ENCODE measurements around the gene BSDC1. TPM values are rescaled to one million over a fixed set of nuclear protein-coding genes. Genes with fewer than 3 reads are reported as not detected.

BSDC1 gene
- total and polyA plus RNA-seq, 9 donors: 54.9 to 107 (median 72.9) TPM

DNA sequence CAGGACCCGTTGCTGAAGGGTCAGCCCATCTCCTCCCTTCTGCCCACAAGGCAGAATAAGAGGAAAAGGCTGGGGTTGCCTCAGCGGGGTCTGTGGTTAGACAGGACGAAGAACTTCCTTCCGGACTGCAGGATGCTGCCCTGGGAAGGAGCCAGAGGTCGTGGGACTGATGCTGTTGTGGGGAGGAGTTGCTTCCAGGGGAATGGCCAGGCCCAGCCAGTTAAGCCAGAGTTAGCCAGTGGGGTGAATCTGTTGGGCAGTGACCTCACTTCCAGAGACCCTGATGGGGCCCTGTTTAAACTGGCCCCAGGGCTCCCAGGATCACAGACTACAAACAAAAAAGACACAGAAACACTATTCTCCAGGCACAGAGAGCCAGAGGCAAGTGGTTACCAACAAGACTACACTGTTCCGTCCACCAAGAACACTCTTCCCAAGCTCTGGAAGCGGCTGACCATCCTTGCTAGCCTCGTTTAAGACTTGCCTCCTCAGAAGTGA lies 45.0 kb downstream of the BSDC1 start:
- Histone ChIP-seq H3K4me1 (ENCODE audit: insufficient read depth) (peaks cover 17% of the 10 kb centered on the region), H3K27me3 (no peaks in the 10 kb centered on the region), H3K9me3 (no peaks in the 10 kb centered on the region), H3K27ac (no peak overlapping the region), H3K36me3 (no peaks in the 10 kb centered on the region), H3K4me3 (no peak overlapping the region)
- no peak for TF ChIP-seq EP300 (IDR thresholded peaks at IDR 0.05)
- no peak for TF ChIP-seq POLR2A (IDR thresholded peaks at IDR 0.05)
- TF ChIP-seq, protein P1, sequence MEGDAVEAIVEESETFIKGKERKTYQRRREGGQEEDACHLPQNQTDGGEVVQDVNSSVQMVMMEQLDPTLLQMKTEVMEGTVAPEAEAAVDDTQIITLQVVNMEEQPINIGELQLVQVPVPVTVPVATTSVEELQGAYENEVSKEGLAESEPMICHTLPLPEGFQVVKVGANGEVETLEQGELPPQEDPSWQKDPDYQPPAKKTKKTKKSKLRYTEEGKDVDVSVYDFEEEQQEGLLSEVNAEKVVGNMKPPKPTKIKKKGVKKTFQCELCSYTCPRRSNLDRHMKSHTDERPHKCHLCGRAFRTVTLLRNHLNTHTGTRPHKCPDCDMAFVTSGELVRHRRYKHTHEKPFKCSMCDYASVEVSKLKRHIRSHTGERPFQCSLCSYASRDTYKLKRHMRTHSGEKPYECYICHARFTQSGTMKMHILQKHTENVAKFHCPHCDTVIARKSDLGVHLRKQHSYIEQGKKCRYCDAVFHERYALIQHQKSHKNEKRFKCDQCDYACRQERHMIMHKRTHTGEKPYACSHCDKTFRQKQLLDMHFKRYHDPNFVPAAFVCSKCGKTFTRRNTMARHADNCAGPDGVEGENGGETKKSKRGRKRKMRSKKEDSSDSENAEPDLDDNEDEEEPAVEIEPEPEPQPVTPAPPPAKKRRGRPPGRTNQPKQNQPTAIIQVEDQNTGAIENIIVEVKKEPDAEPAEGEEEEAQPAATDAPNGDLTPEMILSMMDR (IDR thresholded peaks at IDR 0.05): no peak
- peak in 1 of 5 donors; percentile 39 for DNase-seq
- intact Hi-C loops (cut with DNase I): no loop called here
- 52 to 55% (median 52%) methylated on average over 8 of the region's 8 CpGs for WGBS, 3 donors

GRCh38 chr1:32346532-32347157 lies 47.6 kb downstream of the BSDC1 start:
- intact Hi-C loops (cut with DNase I): no loop called here
- no peaks in the 10 kb centered on the region for H3K27me3 ChIP-seq
- 86 to 92% (median 88%) methylated on average over 9 of the region's 9 CpGs for WGBS, 3 donors
- TF ChIP-seq POLR2A (IDR thresholded peaks at IDR 0.05): no peak
- no peak for TF ChIP-seq EP300 (IDR thresholded peaks at IDR 0.05)
- TF ChIP-seq, protein P1 (IDR thresholded peaks at IDR 0.05): no peak
- DNase-seq: peak in 1 of 5 donors; percentile 33
- H3K27ac ChIP-seq: peak overlapping the region; percentile 37 to 77
- no peak overlapping the region for H3K4me3 ChIP-seq
- no peaks in the 10 kb centered on the region for H3K36me3 ChIP-seq
- H3K9me3 ChIP-seq: no peaks in the 10 kb centered on the region
- peaks cover 1% of the 10 kb centered on the region for H3K4me1 ChIP-seq (ENCODE audit: insufficient read depth)

DNA sequence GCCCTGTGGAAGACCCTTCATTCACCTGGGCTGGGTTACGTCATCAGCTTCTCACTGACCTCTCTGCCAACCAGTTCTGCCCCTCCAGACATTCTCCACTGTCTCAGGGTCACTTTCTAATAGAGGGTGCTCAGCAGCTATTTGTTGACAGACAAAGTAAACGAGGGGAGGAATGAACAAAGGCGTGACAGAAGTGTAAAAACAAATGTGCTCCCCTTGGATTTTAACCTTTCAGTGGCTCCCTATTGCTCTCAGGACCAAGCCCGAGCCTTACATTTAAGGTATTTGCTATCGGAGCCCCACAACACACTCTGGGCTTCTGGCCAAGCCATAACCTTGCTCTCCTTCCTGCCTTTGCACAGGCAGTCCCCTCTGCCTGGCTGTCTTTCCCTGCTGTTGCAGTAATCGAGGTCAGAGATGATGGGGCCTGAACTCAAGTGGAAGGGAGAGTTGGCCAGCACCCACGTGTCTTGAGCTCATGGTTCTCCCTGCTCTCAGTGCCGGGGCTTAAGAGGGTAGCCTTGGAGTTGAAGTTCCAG lies 48.9 kb downstream of the BSDC1 start:
- TF ChIP-seq EP300 (IDR thresholded peaks at IDR 0.05) (no peak), POLR2A (IDR thresholded peaks at IDR 0.05) (no peak)
- TF ChIP-seq, protein P1 (IDR thresholded peaks at IDR 0.05): no peak
- H3K4me3 ChIP-seq: no peak overlapping the region
- no peaks in the 10 kb centered on the region for H3K9me3 ChIP-seq
- intact Hi-C loops (cut with DNase I): no loop called here
- H3K27ac ChIP-seq: peak overlapping the region; percentile 37 to 77
- H3K4me1 ChIP-seq (ENCODE audit: insufficient read depth): peaks cover 1% of the 10 kb centered on the region
- no peaks in the 10 kb centered on the region for H3K36me3 ChIP-seq
- H3K27me3 ChIP-seq: no peaks in the 10 kb centered on the region
- peak; percentile 73 to 87 (median 83) for DNase-seq
- WGBS, 3 donors: 18 to 24% (median 20%) methylated on average over 8 of the region's 8 CpGs

- intact Hi-C loops (cut with DNase I): no loop called here
- peaks cover 1% of the 10 kb centered on the region for H3K4me1 ChIP-seq (ENCODE audit: insufficient read depth)
- no peak overlapping the region for H3K27ac ChIP-seq
- no peaks in the 10 kb centered on the region for H3K27me3 ChIP-seq
- WGBS, 3 donors: 93 to 96% (median 93%) methylated on average over 10 of the region's 10 CpGs
- H3K9me3 ChIP-seq: no peaks in the 10 kb centered on the region
- TF ChIP-seq EP300 (IDR thresholded peaks at IDR 0.05) (no peak), POLR2A (IDR thresholded peaks at IDR 0.05) (no peak)
- TF ChIP-seq, protein P1 (IDR thresholded peaks at IDR 0.05): no peak
- no peak overlapping the region for H3K4me3 ChIP-seq
- no peaks in the 10 kb centered on the region for H3K36me3 ChIP-seq
- no peak for DNase-seq
Measured at GRCh38 chr1:32342704-32343103, 51.5 kb downstream of the BSDC1 start.

Measured in ovary (tissue), 9 donors.